HG02623 (cell line): ENCODE measurements around the gene TK1.

Experiments
- ATAC-seq: cut with Tn5 transposase; IDR thresholded peaks from one replicate; pipeline ENCODE4 v1.9.1; 2021; ENCODE audit warnings: moderate library complexity; ENCODE audit not compliant: unreplicated experiment

Gene TK1

GRCh38 chr17:78125138-78125913 is 61.5 kb downstream of the TK1 start:
- ATAC-seq = no peak

- no peak for ATAC-seq
Observed at GRCh38 chr17:78124836-78125137, 62.1 kb downstream of the TK1 start.
